GM21825 (cell line): ENCODE measurements around the gene RALGPS2.
"Not testable (repeated sequence)": the region's sequence is repeated elsewhere in the genome, so short reads cannot be mapped to it uniquely, and the experiment has no call there.

Source experiments
- ATAC-seq: cut with Tn5 transposase; IDR thresholded peaks from one replicate; pipeline ENCODE4 v1.9.1; 2021; ENCODE audit warnings: mild to moderate bottlenecking, moderate library complexity; ENCODE audit not compliant: unreplicated experiment

Gene RALGPS2

GRCh38 chr1:178723546-178723945 lies 1.5 kb upstream of the RALGPS2 start:
- ATAC-seq, result no peak

- ATAC-seq, result no peak
Observed at GRCh38 chr1:178724376-178724727, 692 bp upstream of the RALGPS2 start.

GRCh38 chr1:178725466-178726086 lies 532 bp downstream of the RALGPS2 start:
- peak; percentile 25 for ATAC-seq

- peak; percentile 82 for ATAC-seq
Observed at GRCh38 chr1:178726087-178726517, 1.1 kb downstream of the RALGPS2 start.

GRCh38 chr1:178726545-178726944 lies 1.5 kb downstream of the RALGPS2 start:
- peak; percentile 1 for ATAC-seq

- no peak for ATAC-seq
Observed at GRCh38 chr1:178727014-178727895, 2.2 kb downstream of the RALGPS2 start.

GRCh38 chr1:178733972-178734371 lies 8.9 kb downstream of the RALGPS2 start:
- no peak for ATAC-seq

- no peak for ATAC-seq
Observed at GRCh38 chr1:178738780-178739179, 13.7 kb downstream of the RALGPS2 start.

GRCh38 chr1:178739285-178740045 lies 14.4 kb downstream of the RALGPS2 start:
- ATAC-seq, result no peak

- no peak for ATAC-seq
Observed at GRCh38 chr1:178740491-178740890, 15.4 kb downstream of the RALGPS2 start.

- ATAC-seq, result no peak
Observed at GRCh38 chr1:178740924-178741323, 15.9 kb downstream of the RALGPS2 start.

- ATAC-seq, result no peak
Observed at GRCh38 chr1:178743801-178744200, 18.8 kb downstream of the RALGPS2 start.

- ATAC-seq, result no peak
Observed at GRCh38 chr1:178745260-178745659, 20.2 kb downstream of the RALGPS2 start.

GRCh38 chr1:178746345-178746744 lies 21.3 kb downstream of the RALGPS2 start:
- ATAC-seq, result no peak

GRCh38 chr1:178747361-178747760 lies 22.3 kb downstream of the RALGPS2 start:
- not testable (repeated sequence) for ATAC-seq

- ATAC-seq, result no peak
Observed at GRCh38 chr1:178749581-178750166, 24.6 kb downstream of the RALGPS2 start.

GRCh38 chr1:178751046-178751445 lies 26.0 kb downstream of the RALGPS2 start:
- no peak for ATAC-seq

- ATAC-seq, result no peak
Observed at GRCh38 chr1:178752891-178753290, 27.8 kb downstream of the RALGPS2 start.

GRCh38 chr1:178754655-178755256 lies 29.7 kb downstream of the RALGPS2 start:
- not testable (repeated sequence) for ATAC-seq

- no peak for ATAC-seq
Observed at GRCh38 chr1:178768423-178768822, 43.4 kb downstream of the RALGPS2 start.

GRCh38 chr1:178772952-178773351 lies 47.9 kb downstream of the RALGPS2 start:
- no peak for ATAC-seq
